Stimulated activated naive CD4-positive, alpha-beta T cell treated with Interleukin-2 at 50 U/mL for 16 hours (primary cell): ENCODE results near the gene C1orf74.

Experiments used
- DNase-seq: peaks from one replicate; lab custom pipeline; 2025; lab: John Stamatoyannopoulos, UW

Gene C1orf74

GRCh38 chr1:209784265-209785169, at the start of gene C1orf74:
C1orf74 (minus strand) TSS chr1:209784559; CDS start chr1:209783634, 925 bp downstream.
- peak; percentile 97 for DNase-seq

- no peak for DNase-seq
These were observed 47.3 kb upstream of the C1orf74 start for GRCh38 chr1:209831615-209832014.

- DNase-seq: no peak
These were observed 46.4 kb upstream of the C1orf74 start for GRCh38 chr1:209830722-209831121.

- DNase-seq: no peak
These were observed 45.4 kb upstream of the C1orf74 start for GRCh38 chr1:209829716-209830115.

- peak; percentile 93 for DNase-seq
These were observed 43.3 kb upstream of the C1orf74 start, which contains the start of gene UTP25 for GRCh38 chr1:209827384-209828262. UTP25 (plus strand) TSS chr1:209827972; CDS start chr1:209828064, 92 bp downstream.

- DNase-seq: no peak
These were observed 41.5 kb upstream of the C1orf74 start for GRCh38 chr1:209825591-209826434.

GRCh38 chr1:209823143-209824041, 39.0 kb upstream of the C1orf74 start:
- no peak for DNase-seq

- no peak for DNase-seq
These were observed 38.3 kb upstream of the C1orf74 start for GRCh38 chr1:209822706-209823105.

- DNase-seq: no peak
These were observed 36.6 kb upstream of the C1orf74 start for GRCh38 chr1:209820986-209821385.

GRCh38 chr1:209819058-209819457, 34.7 kb upstream of the C1orf74 start:
- DNase-seq: no peak

- DNase-seq: no peak
These were observed 33.3 kb upstream of the C1orf74 start for GRCh38 chr1:209817691-209818090.

- DNase-seq: no peak
These were observed 32.6 kb upstream of the C1orf74 start for GRCh38 chr1:209816923-209817322.

- no peak for DNase-seq
These were observed 31.6 kb upstream of the C1orf74 start for GRCh38 chr1:209815931-209816341.

GRCh38 chr1:209815490-209815889, 31.1 kb upstream of the C1orf74 start:
- no peak for DNase-seq

GRCh38 chr1:209813902-209814301, 29.5 kb upstream of the C1orf74 start:
- no peak for DNase-seq

- DNase-seq: no peak
These were observed 26.4 kb upstream of the C1orf74 start for GRCh38 chr1:209810783-209811182.

- DNase-seq: no peak
These were observed 25.3 kb upstream of the C1orf74 start for GRCh38 chr1:209809611-209810010.

- no peak for DNase-seq
These were observed 23.8 kb upstream of the C1orf74 start for GRCh38 chr1:209808059-209808581.

GRCh38 chr1:209807509-209807908, 23.1 kb upstream of the C1orf74 start:
- no peak for DNase-seq
